Duodenal mucosa (tissue), 2 donors: ENCODE data around the gene TMEM54.
A peak's percentile ranks its signal among the peaks of the same experiment; 100 is the strongest.

ENCODE experiments used
- H3K27ac ChIP-seq: one replicate; pipeline ENCODE4 v1.7.0; 2013; ENCODE audit warnings: low read depth, low read length
- H3K27me3 ChIP-seq, 2 donors: one replicate each; pipeline ENCODE4 v1.7.0; 2013; ENCODE audit warnings: low read length in 2 of 2, control low read depth in 1 of 2; ENCODE audit not compliant: insufficient read depth in 2 of 2, control insufficient read depth in 1 of 2
- H3K36me3 ChIP-seq, 2 donors: one replicate each; pipeline ENCODE4 v1.7.0; 2013; ENCODE audit warnings: low read length in 2 of 2, control low read depth in 1 of 2; ENCODE audit not compliant: insufficient read depth in 2 of 2, control insufficient read depth in 1 of 2
- H3K4me1 ChIP-seq, 2 donors: one replicate each; pipeline ENCODE4 v1.7.0; 2013; ENCODE audit warnings: low read length in 2 of 2, control low read depth in 1 of 2; ENCODE audit not compliant: insufficient read depth in 2 of 2, control insufficient read depth in 1 of 2
- H3K4me3 ChIP-seq, 2 donors: one replicate each; pipeline ENCODE4 v1.7.0; 2013; ENCODE audit warnings: low read length in 2 of 2, low read depth in 1 of 2
- H3K9ac ChIP-seq, 2 donors: one replicate each; pipeline ENCODE4 v1.7.0; 2013; ENCODE audit warnings: low read length in 2 of 2, low read depth in 1 of 2
- H3K9me3 ChIP-seq, 2 donors: one replicate each; pipeline ENCODE4 v1.7.0; 2013; ENCODE audit warnings: low read length in 2 of 2, control low read depth in 1 of 2; ENCODE audit not compliant: control insufficient read depth in 1 of 2

Gene TMEM54

GRCh38 chr1:32934535-32934934 is 33.3 kb upstream of the TMEM54 start:
- no peaks in the 10 kb centered on the region for H3K27me3 ChIP-seq
- H3K4me1 ChIP-seq: peaks cover 30 to 35% of the 10 kb centered on the region in 2 donors
- H3K4me3 ChIP-seq: no peak overlapping the region
- peak overlapping the region in 1 of 2 donors; percentile 15 for H3K9ac ChIP-seq
- no peak overlapping the region for H3K27ac ChIP-seq
- no peaks in the 10 kb centered on the region for H3K9me3 ChIP-seq
- peaks cover 23 to 25% of the 10 kb centered on the region in 2 donors for H3K36me3 ChIP-seq

- Histone ChIP-seq H3K9ac (peak overlapping the region; percentile 44 to 54), H3K4me1 (peaks cover 26 to 31% of the 10 kb centered on the region in 2 donors), H3K27ac (peak overlapping the region; percentile 68), H3K9me3 (no peaks in the 10 kb centered on the region), H3K4me3 (no peak overlapping the region), H3K36me3 (peaks cover 19 to 25% of the 10 kb centered on the region in 2 donors), H3K27me3 (no peaks in the 10 kb centered on the region)
Measured at GRCh38 chr1:32933742-32934322, 32.6 kb upstream of the TMEM54 start.

- no peak overlapping the region for H3K9ac ChIP-seq
- no peak overlapping the region for H3K4me3 ChIP-seq
- no peaks in the 10 kb centered on the region for H3K27me3 ChIP-seq
- no peaks in the 10 kb centered on the region for H3K9me3 ChIP-seq
- H3K36me3 ChIP-seq: peaks cover 2 to 5% of the 10 kb centered on the region in 2 donors
- H3K4me1 ChIP-seq: peaks cover 21 to 27% of the 10 kb centered on the region in 2 donors
- H3K27ac ChIP-seq: no peak overlapping the region
Measured at GRCh38 chr1:32931760-32932159, 30.6 kb upstream of the TMEM54 start.

- Histone ChIP-seq H3K27me3 (no peaks in the 10 kb centered on the region), H3K9me3 (no peaks in the 10 kb centered on the region), H3K36me3 (no peaks in the 10 kb centered on the region), H3K27ac (no peak overlapping the region), H3K9ac (no peak overlapping the region), H3K4me1 (peaks cover 20 to 32% of the 10 kb centered on the region in 2 donors), H3K4me3 (no peak overlapping the region)
Measured at GRCh38 chr1:32929366-32929765, 28.2 kb upstream of the TMEM54 start.

GRCh38 chr1:32928715-32929114 is 27.5 kb upstream of the TMEM54 start:
- Histone ChIP-seq H3K27ac (no peak overlapping the region), H3K36me3 (no peaks in the 10 kb centered on the region), H3K9ac (no peak overlapping the region), H3K4me3 (no peak overlapping the region), H3K9me3 (no peaks in the 10 kb centered on the region), H3K4me1 (peaks cover 18 to 27% of the 10 kb centered on the region in 2 donors), H3K27me3 (no peaks in the 10 kb centered on the region)

GRCh38 chr1:32928285-32928684 is 27.1 kb upstream of the TMEM54 start:
- no peak overlapping the region for H3K27ac ChIP-seq
- no peak overlapping the region for H3K4me3 ChIP-seq
- no peaks in the 10 kb centered on the region for H3K36me3 ChIP-seq
- H3K4me1 ChIP-seq: peaks cover 14 to 23% of the 10 kb centered on the region in 2 donors
- H3K9me3 ChIP-seq: no peaks in the 10 kb centered on the region
- no peak overlapping the region for H3K9ac ChIP-seq
- no peaks in the 10 kb centered on the region for H3K27me3 ChIP-seq

- Histone ChIP-seq H3K36me3 (no peaks in the 10 kb centered on the region), H3K4me3 (no peak overlapping the region), H3K27me3 (no peaks in the 10 kb centered on the region), H3K27ac (no peak overlapping the region), H3K4me1 (peaks cover 14 to 22% of the 10 kb centered on the region in 2 donors), H3K9ac (no peak overlapping the region), H3K9me3 (no peaks in the 10 kb centered on the region)
Measured at GRCh38 chr1:32927441-32927840, 26.3 kb upstream of the TMEM54 start.

GRCh38 chr1:32926562-32926961 is 25.4 kb upstream of the TMEM54 start:
- Histone ChIP-seq H3K4me3 (no peak overlapping the region), H3K9me3 (no peaks in the 10 kb centered on the region), H3K9ac (no peak overlapping the region), H3K27me3 (no peaks in the 10 kb centered on the region), H3K36me3 (no peaks in the 10 kb centered on the region), H3K4me1 (peaks cover 14 to 22% of the 10 kb centered on the region in 2 donors), H3K27ac (no peak overlapping the region)

- Histone ChIP-seq H3K9ac (peak overlapping the region; percentile 2 to 49), H3K36me3 (no peaks in the 10 kb centered on the region), H3K9me3 (no peaks in the 10 kb centered on the region), H3K27me3 (peaks cover 0 to 3% of the 10 kb centered on the region in 2 donors), H3K27ac (no peak overlapping the region), H3K4me1 (peaks cover 14 to 22% of the 10 kb centered on the region in 2 donors), H3K4me3 (peak overlapping the region; percentile 8 to 50)
Measured at GRCh38 chr1:32925403-32926162, 24.4 kb upstream of the TMEM54 start.

GRCh38 chr1:32924881-32925344 is 23.7 kb upstream of the TMEM54 start:
- Histone ChIP-seq H3K36me3 (no peaks in the 10 kb centered on the region), H3K4me3 (peak overlapping the region; percentile 41 to 50), H3K27ac (no peak overlapping the region), H3K27me3 (peaks cover 0 to 3% of the 10 kb centered on the region in 2 donors), H3K4me1 (peaks cover 19 to 22% of the 10 kb centered on the region in 2 donors), H3K9ac (peak overlapping the region; percentile 2 to 49), H3K9me3 (no peaks in the 10 kb centered on the region)
